Liver (tissue), 9 donors: Measurements from ENCODE around the gene BRD9. TPM values are rescaled to one million over a fixed set of nuclear protein-coding genes. Genes with fewer than 3 reads are reported as not detected.

ENCODE experiments used
- DNase-seq: peaks from one replicate; pipeline ENCODE4 v3.0.0-alpha.2; 2017; ENCODE audit warnings: low spot score
- H3K27ac ChIP-seq, 2 donors: one replicate each; pipeline ENCODE4 v1.7.0; 2013; ENCODE audit warnings: inconsistent platforms in 2 of 2, low read length in 2 of 2, control low read depth in 1 of 2, low read depth in 1 of 2, mild to moderate bottlenecking in 1 of 2
- H3K27me3 ChIP-seq, 4 donors: one replicate each; pipeline versions ENCODE4 v1.6.1 to v1.7.0; 2013; ENCODE audit warnings: low read length in 3 of 4, inconsistent platforms in 1 of 4, mild to moderate bottlenecking in 1 of 4, moderate library complexity in 1 of 4; ENCODE audit not compliant: control insufficient read depth in 4 of 4, insufficient read depth in 4 of 4
- H3K36me3 ChIP-seq, 4 donors: one replicate each; pipeline versions ENCODE4 v1.6.1 to v1.7.0; 2013; ENCODE audit warnings: low read length in 3 of 4, mild to moderate bottlenecking in 3 of 4, low read depth in 1 of 4, moderate library complexity in 1 of 4; ENCODE audit not compliant: control insufficient read depth in 4 of 4, insufficient read depth in 3 of 4
- H3K4me1 ChIP-seq, 4 donors: one replicate each; pipeline versions ENCODE4 v1.6.1 to v1.7.0; 2013; ENCODE audit warnings: low read length in 3 of 4, mild to moderate bottlenecking in 3 of 4, moderate library complexity in 1 of 4; ENCODE audit not compliant: control insufficient read depth in 4 of 4, insufficient read depth in 4 of 4
- H3K4me3 ChIP-seq, 3 donors: one replicate each; pipeline versions ENCODE4 v1.6.1 to v1.7.0; 2013; ENCODE audit warnings: low read length in 3 of 3, control low read depth in 1 of 3, low read depth in 1 of 3, mild to moderate bottlenecking in 1 of 3
- H3K9ac ChIP-seq, 2 donors: one replicate each; pipeline ENCODE4 v1.7.0; 2013; ENCODE audit warnings: low read length in 2 of 2, mild to moderate bottlenecking in 2 of 2, moderate library complexity in 2 of 2, control low read depth in 1 of 2, low read depth in 1 of 2
- H3K9me3 ChIP-seq, 4 donors: one replicate each; pipeline versions ENCODE4 v1.6.1 to v1.7.0; 2013; ENCODE audit warnings: low read length in 3 of 4; ENCODE audit not compliant: control insufficient read depth in 4 of 4
- ATF3 ChIP-seq: IDR thresholded peaks from 2 replicates; pipeline ENCODE4 v1.6.1; 2016; ENCODE audit warnings: antibody characterized with exemption
- CTCF ChIP-seq: fragments of 150-350 bp; IDR thresholded peaks from 2 replicates; pipeline ENCODE4 v1.5.1; 2017; ENCODE audit warnings: improper control_type of control experiment, low read depth, low read length; ENCODE audit not compliant: missing input control
- EGR1 ChIP-seq, 2 donors: IDR thresholded peaks; 2 replicates each; pipeline ENCODE4 v1.6.1; 2016 to 2018; ENCODE audit warnings: antibody characterized with exemption in 2 of 2, low read depth in 2 of 2
- FOXA1 ChIP-seq: IDR thresholded peaks from 2 replicates; pipeline ENCODE4 v1.6.1; 2016; ENCODE audit warnings: antibody characterized with exemption
- FOXA2 ChIP-seq: IDR thresholded peaks from 2 replicates; pipeline ENCODE4 v1.6.1; 2016; ENCODE audit warnings: antibody characterized with exemption
- GABPA ChIP-seq, 2 donors: IDR thresholded peaks in 1 of 2; conservative IDR thresholded peaks in 1 of 2; 2 replicates each; pipeline ENCODE4 v1.6.1; 2016; ENCODE audit warnings: antibody characterized with exemption in 2 of 2, mild to moderate bottlenecking in 1 of 2, moderate library complexity in 1 of 2
- HNF4A ChIP-seq, 2 donors: conservative IDR thresholded peaks; 2 replicates each; pipeline ENCODE4 v1.6.1; 2016; ENCODE audit warnings: antibody characterized with exemption in 2 of 2, mild to moderate bottlenecking in 2 of 2
- HNF4G ChIP-seq: IDR thresholded peaks from 2 replicates; pipeline ENCODE4 v1.6.1; 2016; ENCODE audit warnings: antibody characterized with exemption
- JUND ChIP-seq, 2 donors: IDR thresholded peaks; 2 replicates each; pipeline ENCODE4 v1.6.1; 2016; ENCODE audit warnings: antibody characterized with exemption in 2 of 2
- MAX ChIP-seq: IDR thresholded peaks from 2 replicates; pipeline ENCODE4 v1.6.1; 2016; ENCODE audit warnings: antibody characterized with exemption
- RAD21 ChIP-seq, 2 donors: IDR thresholded peaks; 2 replicates each; pipeline ENCODE4 v1.6.1; 2016; ENCODE audit warnings: antibody characterized with exemption in 2 of 2, mild to moderate bottlenecking in 2 of 2
- REST ChIP-seq: IDR thresholded peaks from 2 replicates; pipeline ENCODE4 v1.6.1; 2016; ENCODE audit warnings: antibody characterized with exemption, mild to moderate bottlenecking
- RXRA ChIP-seq, 2 donors: IDR thresholded peaks; 2 replicates each; pipeline ENCODE4 v1.6.1; 2017 to 2018; ENCODE audit warnings: antibody characterized with exemption in 2 of 2, mild to moderate bottlenecking in 1 of 2
- SP1 ChIP-seq: IDR thresholded peaks from 2 replicates; pipeline ENCODE4 v1.6.1; 2018; ENCODE audit warnings: antibody characterized with exemption, mild to moderate bottlenecking
- TAF1 ChIP-seq: conservative IDR thresholded peaks from 2 replicates; pipeline ENCODE4 v1.6.1; 2016; ENCODE audit warnings: antibody characterized with exemption, mild to moderate bottlenecking
- YY1 ChIP-seq: IDR thresholded peaks from 2 replicates; pipeline ENCODE4 v1.6.1; 2016; ENCODE audit warnings: antibody characterized with exemption, mild to moderate bottlenecking
- WGBS: extraction: QIAGEN DNeasy Blood & Tissue Kit; methylation state at CpG from one replicate; pipeline ENCODE4 v1.1.7; 2013; 5-methylcytosine and 5-hydroxymethylcytosine counted together
- polyA plus RNA-seq, 2 donors: library from polyadenylated mRNA; stranded (reverse) in 1 of 2; unstranded in 1 of 2; fragments of 200-250 nt in 1 of 2; fragments of >200 nt in 1 of 2; fragmentation: Nextera tagmentation in 1 of 2; extraction: Ambion mirVana in 1 of 2; gene quantifications; one replicate each; pipeline versions ENCODE4 v1.2.1 to v1.2.3, GENCODE V29; 2013 to 2015
- total RNA-seq, 2 donors: library from RNA; depleted of rRNA; stranded (reverse); fragments of >200 nt; gene quantifications; one replicate each; pipeline ENCODE4 v1.2.3, GENCODE V29; 2014
- donor health status: healthy.
- donor health status: healthy.
- donor health status: healthy.
- donor health status: healthy.
- donor health status: healthy.

BRD9 gene
- total and polyA plus RNA-seq, 4 donors = 7.0 to 17.7 (median 9.5) TPM

GRCh38 chr5:885127-885442 is 7.5 kb downstream of the BRD9 start:
- H3K27me3 ChIP-seq = no peaks in the 10 kb centered on the region
- H3K4me3 ChIP-seq = no peak overlapping the region
- no peak overlapping the region for H3K27ac ChIP-seq
- H3K9me3 ChIP-seq = no peaks in the 10 kb centered on the region
- 96% methylated on average over 18 of the region's 18 CpGs for WGBS
- TF ChIP-seq MAX (no peak), CTCF (no peak), FOXA2 (no peak), FOXA1 (no peak), YY1 (no peak), EGR1 (IDR thresholded peaks at IDR 0.05; ENCODE audit: low read depth in 2 of 2) (no peak), ATF3 (no peak), HNF4G (no peak), HNF4A (conservative IDR thresholded peaks at IDR 0.05) (no peak), RXRA (IDR thresholded peaks at IDR 0.05) (no peak), JUND (IDR thresholded peaks at IDR 0.05) (no peak), RAD21 (IDR thresholded peaks at IDR 0.05) (no peak), TAF1 (no peak)
- DNase-seq = no peak
- H3K4me1 ChIP-seq = no peaks in the 10 kb centered on the region
- H3K9ac ChIP-seq = no peak overlapping the region
- peaks cover 17 to 88% (median 58%) of the 10 kb centered on the region in 4 donors for H3K36me3 ChIP-seq

GRCh38 chr5:884345-885126 is 8.1 kb downstream of the BRD9 start:
- Histone ChIP-seq H3K27ac (no peak overlapping the region), H3K36me3 (peaks cover 17 to 83% (median 55%) of the 10 kb centered on the region in 4 donors), H3K27me3 (no peaks in the 10 kb centered on the region), H3K9ac (no peak overlapping the region), H3K4me1 (no peaks in the 10 kb centered on the region), H3K4me3 (no peak overlapping the region), H3K9me3 (no peaks in the 10 kb centered on the region)
- WGBS = 93% methylated on average over 16 of the region's 16 CpGs
- DNase-seq = no peak
- no peak for TF ChIP-seq SP1

GRCh38 chr5:883475-884181 is 9.0 kb downstream of the BRD9 start:
- H3K4me3 ChIP-seq = no peak overlapping the region
- H3K27me3 ChIP-seq = no peaks in the 10 kb centered on the region
- TF ChIP-seq HNF4G (no peak), TAF1 (no peak), REST (no peak), ATF3 (no peak), EGR1 (IDR thresholded peaks at IDR 0.05; ENCODE audit: low read depth in 2 of 2) (no peak), MAX (no peak), RAD21 (IDR thresholded peaks at IDR 0.05) (no peak), GABPA (IDR thresholded peaks at IDR 0.05 in 1 of 2, conservative IDR thresholded peaks at IDR 0.05 in 1 of 2) (no peak), CTCF (no peak), SP1 (no peak), JUND (IDR thresholded peaks at IDR 0.05) (no peak)
- H3K27ac ChIP-seq = no peak overlapping the region
- H3K9ac ChIP-seq = no peak overlapping the region
- H3K4me1 ChIP-seq = no peaks in the 10 kb centered on the region
- WGBS = 97% methylated on average over 29 of the region's 29 CpGs
- H3K36me3 ChIP-seq = peaks cover 17 to 79% (median 47%) of the 10 kb centered on the region in 4 donors
- H3K9me3 ChIP-seq = no peaks in the 10 kb centered on the region
- no peak for DNase-seq
